HG03139 (cell line): ENCODE measurements around the gene FOXP3.

ENCODE experiments used
- ATAC-seq: cut with Tn5 transposase; IDR thresholded peaks from one replicate; pipeline ENCODE4 v1.9.1; 2021; ENCODE audit not compliant: unreplicated experiment

The FOXP3 gene

DNA sequence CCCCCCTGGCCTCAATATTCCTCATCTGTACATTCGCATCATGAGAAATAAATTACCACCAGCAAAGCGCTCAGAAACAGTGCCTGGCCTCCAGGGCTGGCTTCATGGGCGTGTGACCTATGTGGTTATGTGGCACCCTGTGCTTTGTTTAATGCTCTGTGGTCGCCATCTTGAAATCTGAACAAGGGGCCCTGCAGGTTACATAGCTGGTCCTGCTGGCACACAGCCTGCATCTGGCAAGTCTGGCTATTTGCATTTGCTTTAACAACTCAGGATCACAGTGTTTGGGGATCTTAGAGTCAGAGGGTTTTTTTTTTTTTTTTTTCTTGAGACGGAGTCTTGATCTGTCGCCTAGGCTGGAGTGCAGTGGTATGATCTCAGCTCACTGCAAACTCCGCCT, 9.9 kb downstream of the FOXP3 start:
- ATAC-seq = no peak

GRCh38 chrX:49251325-49251724, 13.2 kb downstream of the FOXP3 start:
- ATAC-seq = no peak

- no peak for ATAC-seq
Observed at GRCh38 chrX:49250578-49250977, 13.9 kb downstream of the FOXP3 start.

DNA sequence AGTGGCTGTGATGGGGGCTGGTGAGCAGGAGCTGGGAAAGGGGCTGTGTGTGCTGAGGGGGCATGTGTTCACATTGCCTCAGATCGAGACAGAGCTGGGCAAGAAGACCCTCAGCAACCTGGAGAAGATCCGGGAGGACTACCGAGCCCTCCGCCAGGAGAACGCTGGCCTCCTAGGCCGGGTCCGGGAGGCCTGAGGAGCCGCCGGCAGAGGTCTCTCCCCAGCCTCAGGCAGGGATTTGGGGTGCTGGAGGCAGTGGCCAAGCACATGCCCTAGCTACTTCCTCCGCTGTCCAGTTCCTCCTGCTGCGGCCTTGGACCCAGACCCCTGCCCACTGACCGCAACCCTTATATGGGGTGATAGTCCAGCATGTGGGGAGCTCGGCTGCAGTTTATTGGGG, 14.4 kb downstream of the FOXP3 start:
- ATAC-seq = no peak

DNA sequence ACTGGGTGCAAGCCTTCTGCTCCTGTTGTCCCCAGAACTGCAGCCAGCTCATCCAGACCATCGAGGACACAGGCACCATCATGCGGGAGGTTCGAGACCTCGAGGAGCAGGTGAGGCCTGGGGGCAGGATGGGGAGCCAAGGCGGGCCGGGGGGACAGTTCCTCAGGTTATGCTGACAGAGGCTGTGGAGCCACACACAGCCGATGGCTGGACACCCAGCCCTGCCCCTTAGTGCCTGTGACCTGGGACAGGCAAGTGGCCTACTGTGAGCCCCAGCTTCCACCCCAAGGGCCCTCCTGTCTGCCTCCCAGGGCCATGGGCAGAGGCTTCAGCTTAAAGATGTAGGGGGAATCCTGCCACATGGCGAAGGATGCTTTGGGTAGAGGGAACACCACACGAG, 14.9 kb downstream of the FOXP3 start:
- ATAC-seq = no peak

- ATAC-seq = no peak
Observed at GRCh38 chrX:49249071-49249470, 15.4 kb downstream of the FOXP3 start.

DNA sequence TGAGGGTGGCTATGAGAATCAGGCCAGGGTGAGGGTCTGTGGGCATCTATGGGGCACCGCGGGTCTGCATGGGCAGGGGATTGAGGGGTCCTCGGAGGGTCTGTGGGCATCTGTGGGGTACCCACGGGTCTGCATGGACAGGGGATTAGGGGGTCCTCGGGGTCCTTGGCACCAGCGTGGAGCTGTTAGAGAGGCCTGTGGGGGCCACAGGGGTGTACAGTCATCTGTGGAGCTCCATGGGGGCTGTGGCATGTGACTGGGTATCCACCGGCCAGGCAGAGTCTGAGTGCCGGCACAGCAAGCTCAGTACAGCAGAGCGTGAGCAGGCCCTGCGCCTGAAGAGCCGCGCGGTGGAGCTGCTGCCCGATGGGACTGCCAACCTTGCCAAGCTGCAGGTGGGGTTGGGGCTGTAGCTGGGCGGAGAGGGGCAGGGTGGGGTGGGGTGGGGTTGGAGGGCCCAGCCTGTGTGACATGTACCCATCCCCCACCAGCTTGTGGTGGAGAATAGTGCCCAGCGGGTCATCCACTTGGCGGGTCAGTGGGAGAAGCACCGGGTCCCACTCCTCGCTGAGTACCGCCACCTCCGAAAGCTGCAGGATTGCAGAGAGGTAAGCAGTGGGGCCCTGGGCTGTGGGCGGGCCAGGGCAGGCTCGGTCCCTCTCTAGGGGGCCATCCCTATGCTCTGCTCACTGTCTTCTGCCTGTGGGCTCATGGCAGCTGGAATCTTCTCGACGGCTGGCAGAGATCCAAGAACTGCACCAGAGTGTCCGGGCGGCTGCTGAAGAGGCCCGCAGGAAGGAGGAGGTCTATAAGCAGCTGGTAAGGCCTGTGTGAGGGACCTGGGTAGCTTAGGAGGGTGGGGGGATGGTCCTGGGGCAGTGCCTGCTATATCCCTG, 16.3 kb downstream of the FOXP3 start:
- no peak for ATAC-seq

- ATAC-seq = no peak
Observed at GRCh38 chrX:49247346-49247745, 17.2 kb downstream of the FOXP3 start.

DNA sequence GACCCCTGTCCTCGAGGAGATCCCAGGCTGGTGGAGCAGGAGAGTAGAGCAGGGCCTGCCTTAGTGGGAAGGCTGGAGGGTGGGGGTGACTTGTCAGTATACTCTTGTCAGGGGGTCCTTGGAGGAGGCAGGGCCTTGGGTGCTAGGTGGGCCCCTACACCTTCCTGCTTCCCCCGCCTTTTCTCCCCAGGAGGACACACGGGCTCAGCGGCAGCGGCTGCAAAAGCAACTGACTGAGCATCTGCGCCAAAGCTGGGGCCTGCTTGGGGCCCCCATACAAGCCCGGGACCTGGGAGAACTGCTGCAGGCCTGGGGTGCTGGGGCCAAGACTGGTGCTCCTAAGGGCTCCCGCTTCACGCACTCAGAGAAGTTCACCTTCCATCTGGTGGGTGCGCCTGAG, 18.0 kb downstream of the FOXP3 start:
- ATAC-seq = no peak

GRCh38 chrX:49244207-49244606, 20.3 kb downstream of the FOXP3 start:
- no peak for ATAC-seq

GRCh38 chrX:49243166-49243565, 21.3 kb downstream of the FOXP3 start:
- no peak for ATAC-seq

DNA sequence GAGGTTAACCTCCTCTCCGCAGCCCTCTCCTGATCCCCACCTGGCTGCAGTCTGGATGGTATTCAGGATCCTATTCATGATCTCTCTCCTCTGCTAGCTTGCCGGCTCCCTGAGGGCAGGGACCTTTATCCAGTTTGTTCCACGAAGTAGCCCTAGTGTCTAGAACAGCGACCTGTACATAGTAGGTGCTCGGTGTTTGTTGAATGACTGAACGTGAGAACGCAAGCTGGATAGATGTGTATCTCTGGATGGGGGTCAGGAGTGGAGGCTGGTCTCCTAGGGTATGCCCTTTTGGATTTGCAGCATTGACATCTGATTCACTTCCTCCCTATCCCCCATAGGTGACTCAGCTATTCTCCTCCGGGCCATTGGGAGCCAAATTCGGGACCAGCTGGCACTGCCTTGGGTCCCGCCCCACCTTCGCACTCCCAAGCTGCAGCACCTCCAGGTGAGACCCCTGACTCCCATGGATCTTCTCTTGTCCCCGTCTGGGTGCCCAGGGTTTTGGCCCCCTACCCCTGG, 21.9 kb downstream of the FOXP3 start:
- no peak for ATAC-seq

DNA sequence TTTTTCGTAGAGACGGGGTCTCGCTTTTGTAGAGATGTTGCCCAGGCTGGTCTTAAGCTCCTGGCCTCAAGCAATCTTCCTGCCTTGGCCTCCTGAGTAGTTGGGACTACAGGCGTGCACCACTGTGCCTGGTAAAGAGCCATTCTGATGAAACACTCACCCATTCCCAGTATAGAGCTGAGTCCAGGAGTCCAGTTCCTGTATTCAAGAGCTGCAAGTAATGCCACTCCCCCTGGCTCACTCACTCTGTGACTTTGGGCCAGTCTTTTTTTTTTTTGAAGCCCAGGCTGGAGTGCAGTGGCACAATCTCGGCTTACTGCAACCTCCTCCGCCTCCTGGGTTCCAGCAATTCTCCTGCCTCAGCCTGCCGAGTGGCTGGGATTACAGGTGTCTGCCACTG, 25.8 kb downstream of the FOXP3 start:
- ATAC-seq = no peak

DNA sequence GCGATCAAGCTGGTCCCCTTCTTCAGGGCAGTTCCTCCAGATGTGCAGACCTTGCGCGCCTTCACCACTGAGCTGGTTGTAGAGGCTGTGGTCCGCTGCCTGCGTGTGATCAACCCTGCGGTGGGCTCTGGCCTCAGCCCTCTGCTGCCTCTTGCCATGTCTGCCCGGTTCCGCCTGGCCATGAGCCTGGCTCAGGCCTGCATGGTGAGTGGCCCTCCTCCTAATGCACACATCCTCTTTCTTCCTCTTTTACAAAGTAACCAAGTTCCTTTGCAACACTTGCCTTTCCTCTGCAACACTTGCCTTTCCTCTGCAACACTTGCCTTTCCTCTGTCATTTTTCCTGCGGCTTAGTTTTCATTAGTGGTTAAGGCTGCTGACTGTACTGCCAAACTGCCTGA, 27.4 kb downstream of the FOXP3 start:
- ATAC-seq = no peak

DNA sequence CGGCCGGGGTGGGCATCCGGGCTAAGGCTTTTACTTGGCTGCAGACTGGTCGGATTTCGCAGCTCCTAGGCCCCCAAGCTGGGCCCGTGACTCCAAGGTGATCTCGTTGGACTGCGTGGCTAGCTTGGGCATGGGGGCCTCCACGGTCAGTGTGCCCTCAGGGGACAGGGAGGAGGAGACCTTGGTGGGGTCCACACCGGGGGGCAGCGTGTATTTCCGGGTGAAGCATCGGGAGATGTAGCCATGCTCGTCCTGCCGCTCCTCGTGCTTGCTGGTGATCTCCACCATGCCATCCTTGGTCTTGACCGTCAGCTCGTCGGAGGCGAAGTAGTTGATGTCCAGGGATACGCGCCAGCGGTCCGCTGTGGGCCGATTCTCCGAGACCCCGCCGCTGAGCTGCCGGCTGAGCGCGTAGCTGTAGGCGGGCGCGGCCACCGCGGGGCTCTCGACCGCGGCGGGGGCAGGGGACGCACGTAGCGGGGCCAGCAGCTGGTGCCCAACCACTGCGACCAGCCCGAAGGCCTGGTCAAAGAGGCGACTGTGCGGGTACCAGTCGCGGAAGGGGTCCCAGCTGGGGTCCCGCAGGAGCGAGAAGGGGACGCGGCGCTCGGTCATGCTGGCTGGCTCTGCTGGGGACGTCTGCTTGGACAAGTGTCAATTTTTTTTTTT, 30.5 kb downstream of the FOXP3 start:
- ATAC-seq = no peak

GRCh38 chrX:49233176-49233575, 31.3 kb downstream of the FOXP3 start, which contains the start of gene CACNA1F:
Gene CACNA1F (minus strand): TSS chrX:49233340. CDS start chrX:49233309, 31 bp downstream.
- ATAC-seq = no peak

DNA sequence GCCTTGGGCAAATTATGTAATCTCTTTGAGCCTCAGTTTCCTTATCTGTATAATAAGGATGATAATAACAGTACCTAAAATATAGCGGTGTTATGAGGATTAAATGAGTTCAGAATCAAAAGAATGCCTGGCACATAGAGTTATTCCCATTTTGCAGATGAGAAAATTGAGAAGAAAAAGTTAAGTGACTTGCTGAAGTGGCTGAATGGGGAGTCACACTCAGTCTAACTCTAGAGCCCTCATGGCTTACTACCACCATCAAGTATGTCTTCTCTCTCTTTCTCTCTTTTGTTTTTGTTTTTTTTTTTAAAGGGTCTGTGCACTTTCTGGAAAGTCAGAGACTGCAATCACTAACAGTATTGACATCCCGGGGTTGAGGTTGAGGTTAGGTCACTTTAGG, 32.0 kb downstream of the FOXP3 start:
- no peak for ATAC-seq

DNA sequence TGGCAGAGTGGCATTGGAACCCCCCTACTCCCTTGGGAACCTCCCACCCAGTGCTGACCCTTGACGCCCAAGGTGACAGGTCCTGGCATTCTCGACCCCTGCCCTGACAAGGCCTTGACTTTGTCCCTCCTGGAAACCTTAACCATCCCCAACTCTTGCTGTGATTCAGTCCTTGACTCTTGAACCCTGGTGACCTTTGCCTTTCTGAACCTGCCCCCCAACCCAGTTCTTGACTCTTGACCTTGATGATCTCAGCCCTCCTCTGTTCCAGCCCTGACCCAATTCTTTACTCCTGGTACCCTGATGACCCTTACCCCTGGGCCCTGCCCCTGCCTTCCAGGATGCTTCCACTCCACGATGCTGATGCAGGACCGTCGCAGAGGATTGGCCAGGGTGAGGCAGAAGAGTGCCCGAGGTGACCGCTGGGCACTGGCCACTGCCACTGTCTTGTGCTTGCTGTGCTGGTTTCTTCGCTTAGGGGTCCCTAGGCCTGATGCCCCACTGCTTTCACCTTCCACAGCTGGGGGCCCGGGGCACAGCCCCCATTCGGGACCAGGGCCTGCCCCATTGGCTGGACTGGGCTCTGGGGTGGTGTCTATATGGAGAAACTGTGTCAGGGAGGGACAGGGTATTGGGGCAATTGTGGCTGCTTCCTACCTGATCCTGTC, 33.0 kb downstream of the FOXP3 start:
- ATAC-seq = no peak

GRCh38 chrX:49230500-49231232, 33.8 kb downstream of the FOXP3 start:
- peak; percentile 48 for ATAC-seq

DNA sequence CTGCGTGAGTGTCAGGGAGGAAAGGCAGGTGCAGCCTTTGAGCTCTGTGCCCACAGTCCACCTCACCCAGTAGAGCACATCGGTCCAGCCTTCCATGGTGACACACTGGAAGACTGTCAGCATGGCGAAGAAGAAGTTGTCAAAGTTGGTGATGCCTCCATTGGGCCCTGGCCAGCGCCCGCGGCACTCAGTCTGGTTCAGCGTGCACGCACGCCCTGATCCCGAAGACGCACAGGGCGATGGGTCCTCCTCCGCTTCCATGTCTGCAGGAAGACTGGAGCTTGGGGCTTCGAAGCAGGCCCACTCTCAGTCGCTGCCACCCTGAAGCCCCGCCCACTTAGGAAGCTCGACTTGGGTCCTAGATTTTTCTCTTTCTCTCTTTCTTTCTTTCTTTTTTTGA, 36.3 kb downstream of the FOXP3 start:
- no peak for ATAC-seq

DNA sequence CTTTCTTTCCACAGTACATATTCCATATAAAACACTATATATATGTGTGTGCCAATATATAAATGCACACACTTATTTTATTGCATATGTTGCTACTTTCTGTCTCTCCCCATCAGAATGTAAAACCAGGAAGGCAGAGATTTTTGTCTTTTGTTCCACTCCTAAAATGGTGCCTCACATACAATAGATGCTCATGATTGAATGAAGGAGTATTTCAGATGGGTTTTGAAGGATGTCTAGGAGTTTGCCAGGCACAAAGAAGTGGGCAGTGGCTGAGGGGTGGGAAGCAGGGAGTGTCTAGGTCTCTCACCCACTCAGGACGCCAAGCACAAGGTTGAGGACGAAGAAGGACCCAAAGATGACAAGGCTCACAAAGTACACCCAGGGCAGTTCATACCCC, 36.8 kb downstream of the FOXP3 start:
- ATAC-seq = no peak
